ENCODE measurements around the gene OPN1MW2.
A peak's percentile ranks its signal among the peaks of the same experiment; 100 is the strongest.
"Not testable (repeated sequence)": the region's sequence is repeated elsewhere in the genome, so short reads cannot be mapped to it uniquely, and the experiment has no call there.

Gene OPN1MW2

DNA sequence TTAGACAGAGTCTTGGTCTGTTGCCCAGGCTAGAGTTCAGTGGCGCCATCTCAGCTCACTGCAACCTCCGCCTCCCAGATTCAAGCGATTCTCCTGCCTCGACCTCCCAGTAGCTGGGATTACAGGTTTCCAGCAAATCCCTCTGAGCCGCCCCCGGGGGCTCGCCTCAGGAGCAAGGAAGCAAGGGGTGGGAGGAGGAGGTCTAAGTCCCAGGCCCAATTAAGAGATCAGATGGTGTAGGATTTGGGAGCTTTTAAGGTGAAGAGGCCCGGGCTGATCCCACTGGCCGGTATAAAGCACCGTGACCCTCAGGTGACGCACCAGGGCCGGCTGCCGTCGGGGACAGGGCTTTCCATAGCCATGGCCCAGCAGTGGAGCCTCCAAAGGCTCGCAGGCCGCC lies at the start of gene OPN1MW2:
TSS of gene OPN1MW2 (plus strand) at position 301 of the 400 bp plus-strand sequence. CDS start at position 361, 60 bp downstream.
- not testable (repeated sequence) for DNase-seq

DNA sequence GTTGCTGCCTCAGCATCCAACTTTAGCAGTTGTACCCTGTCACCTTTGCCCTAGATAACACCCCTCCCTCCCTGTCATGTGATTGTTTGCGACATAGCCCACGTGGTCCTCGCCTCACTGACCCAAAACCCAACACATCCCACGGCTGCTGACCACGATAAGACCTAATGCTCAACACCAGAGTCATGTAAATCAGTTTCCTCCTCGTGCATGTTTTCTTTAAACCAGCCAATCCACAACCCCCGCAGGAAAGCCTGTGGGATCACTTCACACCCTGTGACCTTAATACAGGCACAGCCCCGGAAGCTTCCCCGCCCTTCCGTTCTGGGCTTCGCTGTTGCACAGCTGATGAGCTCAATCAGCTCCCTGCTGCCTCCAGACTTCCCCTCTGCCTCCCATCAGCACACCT lies 47.0 kb upstream of the OPN1MW2 start:
- not testable (repeated sequence) for DNase-seq

DNA sequence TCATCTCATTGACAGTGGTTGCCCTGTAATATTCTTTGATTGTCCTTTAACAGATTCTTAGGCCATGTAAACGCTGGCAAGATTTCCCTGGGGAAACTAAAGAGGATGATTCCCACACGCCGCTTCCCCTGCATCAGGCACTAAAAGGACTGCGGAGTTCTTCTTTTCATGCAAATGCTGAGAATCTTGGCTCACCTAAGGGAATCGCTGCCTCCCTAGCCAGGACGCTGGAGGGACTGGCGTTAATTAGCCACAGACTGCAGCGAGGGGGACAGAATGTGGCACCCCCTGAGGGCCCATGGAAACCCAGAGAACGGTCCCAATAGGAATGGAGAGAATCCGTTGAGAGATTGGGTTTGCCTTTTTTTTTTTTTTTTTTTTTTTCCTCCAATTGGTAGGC lies 45.2 kb upstream of the OPN1MW2 start:
- not testable (repeated sequence) for DNase-seq

DNA sequence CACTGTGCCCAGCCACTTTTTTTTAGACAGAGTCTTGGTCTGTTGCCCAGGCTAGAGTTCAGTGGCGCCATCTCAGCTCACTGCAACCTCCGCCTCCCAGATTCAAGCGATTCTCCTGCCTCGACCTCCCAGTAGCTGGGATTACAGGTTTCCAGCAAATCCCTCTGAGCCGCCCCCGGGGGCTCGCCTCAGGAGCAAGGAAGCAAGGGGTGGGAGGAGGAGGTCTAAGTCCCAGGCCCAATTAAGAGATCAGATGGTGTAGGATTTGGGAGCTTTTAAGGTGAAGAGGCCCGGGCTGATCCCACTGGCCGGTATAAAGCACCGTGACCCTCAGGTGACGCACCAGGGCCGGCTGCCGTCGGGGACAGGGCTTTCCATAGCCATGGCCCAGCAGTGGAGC lies 37.3 kb upstream of the OPN1MW2 start, which contains the start of gene OPN1MW:
TSS of gene OPN1MW (plus strand) at position 301 of the 400 bp plus-strand sequence. CDS start at position 383, 82 bp downstream.
- not testable (repeated sequence) for DNase-seq

DNA sequence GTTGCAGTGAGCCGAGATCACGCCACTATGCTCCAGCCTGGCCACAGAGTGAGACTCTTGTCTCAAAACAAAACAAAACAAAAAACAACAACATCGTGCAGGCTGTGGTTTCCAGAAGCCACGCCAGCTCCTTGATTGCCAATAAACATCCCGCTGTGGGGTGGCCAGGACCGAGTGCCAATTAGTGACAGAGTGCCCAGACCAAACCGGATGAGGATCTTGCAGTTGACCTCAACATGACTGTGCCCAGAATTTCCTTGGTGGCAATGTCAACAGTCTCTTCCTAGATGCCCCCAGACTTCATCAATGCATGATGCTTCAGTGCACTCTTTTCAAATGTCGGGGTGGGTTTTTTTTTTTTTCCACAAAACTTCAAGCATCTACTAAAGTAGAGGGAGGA lies 35.8 kb upstream of the OPN1MW2 start:
- not testable (repeated sequence) for DNase-seq

DNA sequence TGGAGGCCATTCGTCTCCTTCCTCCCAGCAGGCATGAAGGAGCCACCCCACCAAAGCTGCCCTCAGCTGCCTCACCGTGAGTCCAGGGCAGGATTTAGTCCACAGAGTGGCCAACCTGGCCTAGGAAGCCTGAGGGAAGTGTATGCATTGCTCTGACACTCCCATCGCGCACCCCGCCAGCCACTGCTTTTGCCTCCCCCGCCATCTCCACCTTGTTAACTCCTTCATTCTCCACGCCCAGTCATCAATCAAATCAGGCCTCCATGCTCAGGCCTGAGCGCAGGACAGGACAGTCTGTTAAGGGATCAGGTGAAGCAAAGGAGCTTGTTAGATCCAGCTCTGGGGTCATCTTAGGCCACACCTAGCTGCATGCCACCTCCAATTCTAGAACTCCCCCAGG lies 26.7 kb upstream of the OPN1MW2 start:
- DNase-seq = not testable (repeated sequence)

DNA sequence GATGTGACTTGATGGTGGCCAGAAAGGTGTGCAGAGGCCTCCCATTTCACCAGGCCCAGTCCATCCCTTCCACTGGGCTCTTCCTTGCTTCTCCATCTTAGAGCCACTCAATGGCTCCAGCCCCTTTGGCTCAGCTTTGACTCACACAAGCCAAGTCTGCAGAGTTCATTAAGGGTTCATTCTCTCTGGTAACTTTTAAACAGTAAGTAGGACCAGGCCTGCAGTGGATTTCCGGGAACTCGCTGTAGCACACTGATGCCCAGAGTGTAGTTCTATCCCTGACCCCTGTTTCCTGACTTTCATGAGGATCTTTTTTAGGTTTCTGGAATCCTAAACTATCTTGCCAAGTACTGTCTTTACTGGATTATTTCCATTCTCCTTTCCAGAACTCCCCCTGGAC lies 25.2 kb upstream of the OPN1MW2 start:
- DNase-seq = not testable (repeated sequence)

DNA sequence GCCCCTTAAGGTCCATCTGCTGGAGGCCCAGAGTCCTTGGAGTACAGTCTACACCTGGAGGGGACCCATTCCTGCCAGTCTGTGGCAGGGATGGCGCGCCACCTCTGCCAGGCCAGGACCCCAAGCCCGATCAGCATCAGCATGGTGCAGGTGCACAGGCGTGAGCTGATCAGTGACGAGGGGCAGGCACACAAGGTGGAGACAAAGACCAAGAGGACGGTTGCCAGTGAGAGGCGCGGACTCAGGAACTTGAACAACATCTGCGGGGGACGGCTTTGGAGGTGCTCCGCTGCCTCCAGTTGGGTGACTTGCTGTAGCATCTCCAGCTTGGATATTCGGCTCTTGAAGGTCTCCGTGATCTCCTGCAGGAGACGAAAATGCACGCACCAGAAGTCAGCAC lies 23.1 kb upstream of the OPN1MW2 start:
- not testable (repeated sequence) for DNase-seq

DNA sequence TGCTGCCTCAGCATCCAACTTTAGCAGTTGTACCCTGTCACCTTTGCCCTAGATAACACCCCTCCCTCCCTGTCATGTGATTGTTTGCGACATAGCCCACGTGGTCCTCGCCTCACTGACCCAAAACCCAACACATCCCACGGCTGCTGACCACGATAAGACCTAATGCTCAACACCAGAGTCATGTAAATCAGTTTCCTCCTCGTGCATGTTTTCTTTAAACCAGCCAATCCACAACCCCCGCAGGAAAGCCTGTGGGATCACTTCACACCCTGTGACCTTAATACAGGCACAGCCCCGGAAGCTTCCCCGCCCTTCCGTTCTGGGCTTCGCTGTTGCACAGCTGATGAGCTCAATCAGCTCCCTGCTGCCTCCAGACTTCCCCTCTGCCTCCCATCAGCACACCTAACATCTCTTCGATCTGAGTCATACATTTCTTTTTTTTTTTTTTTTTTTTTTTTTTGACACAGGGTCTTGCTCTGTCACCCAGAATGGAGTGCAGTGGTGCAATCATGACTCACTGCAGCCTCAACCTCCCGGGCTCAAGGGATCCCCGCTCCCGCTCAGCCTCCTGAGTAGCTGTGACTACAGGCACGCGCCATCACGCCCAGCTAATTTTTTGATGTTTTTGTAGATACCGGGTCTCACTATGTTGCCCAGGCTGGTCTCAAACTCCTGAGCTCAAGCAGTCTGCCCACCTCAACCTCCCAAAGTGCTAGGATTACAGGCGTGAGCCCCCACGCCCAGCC lies 9.7 kb upstream of the OPN1MW2 start:
- not testable (repeated sequence) for DNase-seq

DNA sequence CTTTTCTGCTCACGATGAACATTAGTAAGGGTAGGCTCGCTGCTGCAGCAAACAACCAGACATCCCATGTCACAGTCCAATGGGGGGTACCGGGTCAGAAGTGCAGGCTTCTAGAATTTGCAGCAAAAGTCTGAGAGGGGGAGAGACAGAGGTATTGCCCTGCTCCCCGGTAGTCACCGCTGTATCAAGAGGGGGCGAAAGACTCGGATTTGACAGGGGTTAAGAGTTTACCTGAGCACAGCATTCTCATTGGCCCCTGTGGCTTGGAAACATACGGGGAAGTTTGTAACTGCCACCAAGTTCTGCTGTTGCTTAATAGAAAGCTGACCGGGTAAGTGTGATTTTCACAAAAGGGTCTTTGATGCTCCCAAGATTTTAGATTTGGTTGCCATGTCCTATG lies 8.5 kb upstream of the OPN1MW2 start:
- not testable (repeated sequence) for DNase-seq

DNA sequence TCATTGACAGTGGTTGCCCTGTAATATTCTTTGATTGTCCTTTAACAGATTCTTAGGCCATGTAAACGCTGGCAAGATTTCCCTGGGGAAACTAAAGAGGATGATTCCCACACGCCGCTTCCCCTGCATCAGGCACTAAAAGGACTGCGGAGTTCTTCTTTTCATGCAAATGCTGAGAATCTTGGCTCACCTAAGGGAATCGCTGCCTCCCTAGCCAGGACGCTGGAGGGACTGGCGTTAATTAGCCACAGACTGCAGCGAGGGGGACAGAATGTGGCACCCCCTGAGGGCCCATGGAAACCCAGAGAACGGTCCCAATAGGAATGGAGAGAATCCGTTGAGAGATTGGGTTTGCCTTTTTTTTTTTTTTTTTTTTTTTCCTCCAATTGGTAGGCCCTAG lies 8.1 kb upstream of the OPN1MW2 start:
- not testable (repeated sequence) for DNase-seq

DNA sequence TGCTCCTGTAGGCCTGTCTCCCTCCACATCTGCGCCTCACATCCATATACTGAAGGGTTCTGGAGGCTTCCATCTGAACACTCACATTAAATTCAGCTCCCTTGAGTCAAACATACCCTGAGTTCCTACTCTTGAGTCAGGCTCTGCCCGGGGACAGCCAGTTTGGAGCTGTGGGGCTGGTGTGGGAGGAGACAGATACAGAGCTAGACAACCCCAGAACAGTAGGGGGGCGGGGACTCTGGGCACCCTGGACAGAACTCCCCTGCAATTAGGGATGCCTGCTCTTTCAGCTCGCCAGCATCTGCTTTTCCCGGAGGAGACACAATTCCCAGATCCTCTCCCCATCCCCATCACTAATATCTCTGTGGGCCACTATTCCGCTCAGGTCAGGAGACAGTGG lies 5.7 kb downstream of the OPN1MW2 start:
- not testable (repeated sequence) for DNase-seq

DNA sequence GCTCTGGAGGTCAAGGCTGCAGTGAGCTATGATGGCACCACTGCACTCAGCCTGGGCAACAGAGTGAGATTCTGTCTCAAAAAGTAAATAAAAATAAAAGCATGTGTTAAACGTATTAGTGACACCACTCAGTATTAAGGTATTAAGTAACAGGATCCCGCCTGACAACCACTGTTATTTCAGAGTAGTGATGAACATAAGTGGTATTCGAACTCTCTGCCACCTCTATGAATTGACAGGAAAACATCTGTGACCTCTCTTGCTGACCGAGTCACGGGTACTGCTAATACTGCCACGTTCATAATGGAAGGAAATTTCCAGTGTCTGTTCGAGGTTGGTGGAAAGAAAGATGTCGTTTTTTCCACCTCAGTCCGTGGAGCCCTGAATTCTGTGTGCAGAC lies 7.2 kb downstream of the OPN1MW2 start:
- DNase-seq = not testable (repeated sequence)

DNA sequence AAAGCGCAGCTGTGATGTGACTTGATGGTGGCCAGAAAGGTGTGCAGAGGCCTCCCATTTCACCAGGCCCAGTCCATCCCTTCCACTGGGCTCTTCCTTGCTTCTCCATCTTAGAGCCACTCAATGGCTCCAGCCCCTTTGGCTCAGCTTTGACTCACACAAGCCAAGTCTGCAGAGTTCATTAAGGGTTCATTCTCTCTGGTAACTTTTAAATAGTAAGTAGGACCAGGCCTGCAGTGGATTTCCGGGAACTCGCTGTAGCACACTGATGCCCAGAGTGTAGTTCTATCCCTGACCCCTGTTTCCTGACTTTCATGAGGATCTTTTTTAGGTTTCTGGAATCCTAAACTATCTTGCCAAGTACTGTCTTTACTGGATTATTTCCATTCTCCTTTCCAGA lies 11.9 kb downstream of the OPN1MW2 start:
- not testable (repeated sequence) for DNase-seq

DNA sequence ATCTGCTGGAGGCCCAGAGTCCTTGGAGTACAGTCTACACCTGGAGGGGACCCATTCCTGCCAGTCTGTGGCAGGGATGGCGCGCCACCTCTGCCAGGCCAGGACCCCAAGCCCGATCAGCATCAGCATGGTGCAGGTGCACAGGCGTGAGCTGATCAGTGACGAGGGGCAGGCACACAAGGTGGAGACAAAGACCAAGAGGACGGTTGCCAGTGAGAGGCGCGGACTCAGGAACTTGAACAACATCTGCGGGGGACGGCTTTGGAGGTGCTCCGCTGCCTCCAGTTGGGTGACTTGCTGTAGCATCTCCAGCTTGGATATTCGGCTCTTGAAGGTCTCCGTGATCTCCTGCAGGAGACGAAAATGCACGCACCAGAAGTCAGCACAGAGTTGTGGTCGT lies 14.1 kb downstream of the OPN1MW2 start:
- DNase-seq = not testable (repeated sequence)

DNA sequence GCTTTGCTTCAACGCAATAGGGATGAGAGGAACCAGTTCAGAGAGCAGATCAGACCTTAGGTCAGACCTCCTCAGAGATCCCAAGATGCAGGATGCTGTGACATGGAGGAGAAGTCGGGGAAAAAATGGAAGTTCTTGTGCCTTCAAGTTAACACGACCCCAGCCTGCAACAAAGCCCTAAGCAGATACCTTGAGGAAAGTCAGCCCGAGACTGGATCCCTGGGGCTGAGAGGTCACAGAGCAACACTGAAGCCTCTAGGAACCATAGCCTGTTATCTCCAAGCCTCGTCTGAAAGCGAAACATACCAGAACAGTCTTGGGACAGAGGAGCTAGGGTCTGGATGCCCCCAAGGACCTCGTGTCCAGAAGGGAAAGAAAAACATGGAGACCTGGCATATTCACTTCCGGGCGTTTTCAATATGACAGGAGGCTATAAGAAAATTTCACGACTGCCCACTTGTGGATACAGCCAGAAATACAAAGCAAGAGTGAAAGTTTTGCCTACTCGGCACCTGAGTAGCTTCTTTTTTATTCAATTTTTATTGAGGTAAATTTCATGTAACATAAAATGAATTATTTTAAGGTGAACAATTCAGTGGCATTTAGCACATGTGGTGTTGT lies 19.5 kb downstream of the OPN1MW2 start:
- not testable (repeated sequence) for DNase-seq

DNA sequence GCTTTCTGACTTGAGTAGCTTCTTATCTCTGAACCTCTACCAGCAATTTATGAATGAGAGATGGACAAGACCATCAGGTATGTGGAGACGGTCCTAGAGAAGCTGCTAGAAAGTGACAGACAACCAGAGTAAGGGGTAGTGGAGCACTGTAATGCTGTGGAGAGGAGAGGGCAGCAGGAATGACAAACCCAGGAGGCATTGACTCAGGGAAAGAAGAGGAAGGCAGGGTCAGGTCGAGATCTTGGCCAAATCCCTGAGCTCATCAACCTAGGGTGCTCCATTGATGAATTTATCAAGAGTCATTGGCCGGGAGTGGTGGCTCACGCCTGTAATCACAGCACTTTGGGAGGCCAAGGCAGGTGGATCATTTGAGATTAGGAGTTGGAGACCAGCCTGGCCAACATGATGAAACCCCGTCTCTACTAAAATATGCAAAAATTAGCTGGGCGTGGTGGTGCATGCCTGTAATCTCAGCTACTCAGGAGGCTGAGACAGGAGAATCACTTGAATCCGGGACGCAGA lies 20.5 kb downstream of the OPN1MW2 start:
- peak; percentile 4 for DNase-seq

DNA sequence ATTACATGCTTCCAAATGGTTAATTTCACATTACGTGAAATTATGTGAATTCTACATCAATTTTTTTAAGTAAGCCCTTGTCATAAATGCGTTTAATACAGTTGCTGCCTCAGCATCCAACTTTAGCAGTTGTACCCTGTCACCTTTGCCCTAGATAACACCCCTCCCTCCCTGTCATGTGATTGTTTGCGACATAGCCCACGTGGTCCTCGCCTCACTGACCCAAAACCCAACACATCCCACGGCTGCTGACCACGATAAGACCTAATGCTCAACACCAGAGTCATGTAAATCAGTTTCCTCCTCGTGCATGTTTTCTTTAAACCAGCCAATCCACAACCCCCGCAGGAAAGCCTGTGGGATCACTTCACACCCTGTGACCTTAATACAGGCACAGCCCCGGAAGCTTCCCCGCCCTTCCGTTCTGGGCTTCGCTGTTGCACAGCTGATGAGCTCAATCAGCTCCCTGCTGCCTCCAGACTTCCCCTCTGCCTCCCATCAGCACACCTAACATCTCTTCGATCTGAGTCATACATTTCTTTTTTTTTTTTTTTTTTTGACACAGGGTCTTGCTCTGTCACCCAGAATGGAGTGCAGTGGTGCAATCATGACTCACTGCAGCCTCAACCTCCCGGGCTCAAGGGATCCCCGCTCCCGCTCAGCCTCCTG lies 28.0 kb downstream of the OPN1MW2 start:
- DNase-seq = not testable (repeated sequence)

DNA sequence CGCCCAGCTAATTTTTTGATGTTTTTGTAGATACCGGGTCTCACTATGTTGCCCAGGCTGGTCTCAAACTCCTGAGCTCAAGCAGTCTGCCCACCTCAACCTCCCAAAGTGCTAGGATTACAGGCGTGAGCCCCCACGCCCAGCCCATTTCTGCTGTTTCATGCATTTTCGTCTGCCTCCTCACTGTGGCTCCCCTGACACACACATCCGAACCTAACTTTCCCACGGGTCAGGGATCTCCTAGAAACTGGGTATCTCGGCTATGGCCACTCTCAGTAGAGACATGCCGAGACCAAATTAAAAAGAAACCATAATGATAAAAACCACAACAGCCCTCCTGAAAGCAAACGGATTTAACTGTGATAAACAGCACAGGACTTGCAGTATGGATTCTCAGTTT lies 28.5 kb downstream of the OPN1MW2 start:
- DNase-seq = not testable (repeated sequence)

DNA sequence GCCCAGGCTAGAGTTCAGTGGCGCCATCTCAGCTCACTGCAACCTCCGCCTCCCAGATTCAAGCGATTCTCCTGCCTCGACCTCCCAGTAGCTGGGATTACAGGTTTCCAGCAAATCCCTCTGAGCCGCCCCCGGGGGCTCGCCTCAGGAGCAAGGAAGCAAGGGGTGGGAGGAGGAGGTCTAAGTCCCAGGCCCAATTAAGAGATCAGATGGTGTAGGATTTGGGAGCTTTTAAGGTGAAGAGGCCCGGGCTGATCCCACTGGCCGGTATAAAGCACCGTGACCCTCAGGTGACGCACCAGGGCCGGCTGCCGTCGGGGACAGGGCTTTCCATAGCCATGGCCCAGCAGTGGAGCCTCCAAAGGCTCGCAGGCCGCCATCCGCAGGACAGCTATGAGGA lies 37.7 kb downstream of the OPN1MW2 start, which contains the start of gene OPN1MW3:
TSS of gene OPN1MW3 (plus strand) at position 301 of the 400 bp plus-strand sequence. CDS start at position 339, 38 bp downstream.
- DNase-seq = not testable (repeated sequence)

DNA sequence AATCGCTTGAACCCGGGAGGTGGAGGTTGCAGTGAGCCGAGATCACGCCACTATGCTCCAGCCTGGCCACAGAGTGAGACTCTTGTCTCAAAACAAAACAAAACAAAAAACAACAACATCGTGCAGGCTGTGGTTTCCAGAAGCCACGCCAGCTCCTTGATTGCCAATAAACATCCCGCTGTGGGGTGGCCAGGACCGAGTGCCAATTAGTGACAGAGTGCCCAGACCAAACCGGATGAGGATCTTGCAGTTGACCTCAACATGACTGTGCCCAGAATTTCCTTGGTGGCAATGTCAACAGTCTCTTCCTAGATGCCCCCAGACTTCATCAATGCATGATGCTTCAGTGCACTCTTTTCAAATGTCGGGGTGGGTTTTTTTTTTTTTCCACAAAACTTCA lies 39.2 kb downstream of the OPN1MW2 start:
- not testable (repeated sequence) for DNase-seq

DNA sequence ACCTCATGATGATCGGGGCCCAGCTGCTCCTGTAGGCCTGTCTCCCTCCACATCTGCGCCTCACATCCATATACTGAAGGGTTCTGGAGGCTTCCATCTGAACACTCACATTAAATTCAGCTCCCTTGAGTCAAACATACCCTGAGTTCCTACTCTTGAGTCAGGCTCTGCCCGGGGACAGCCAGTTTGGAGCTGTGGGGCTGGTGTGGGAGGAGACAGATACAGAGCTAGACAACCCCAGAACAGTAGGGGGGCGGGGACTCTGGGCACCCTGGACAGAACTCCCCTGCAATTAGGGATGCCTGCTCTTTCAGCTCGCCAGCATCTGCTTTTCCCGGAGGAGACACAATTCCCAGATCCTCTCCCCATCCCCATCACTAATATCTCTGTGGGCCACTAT lies 43.5 kb downstream of the OPN1MW2 start:
- not testable (repeated sequence) for DNase-seq

DNA sequence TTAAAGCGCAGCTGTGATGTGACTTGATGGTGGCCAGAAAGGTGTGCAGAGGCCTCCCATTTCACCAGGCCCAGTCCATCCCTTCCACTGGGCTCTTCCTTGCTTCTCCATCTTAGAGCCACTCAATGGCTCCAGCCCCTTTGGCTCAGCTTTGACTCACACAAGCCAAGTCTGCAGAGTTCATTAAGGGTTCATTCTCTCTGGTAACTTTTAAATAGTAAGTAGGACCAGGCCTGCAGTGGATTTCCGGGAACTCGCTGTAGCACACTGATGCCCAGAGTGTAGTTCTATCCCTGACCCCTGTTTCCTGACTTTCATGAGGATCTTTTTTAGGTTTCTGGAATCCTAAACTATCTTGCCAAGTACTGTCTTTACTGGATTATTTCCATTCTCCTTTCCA lies 49.7 kb downstream of the OPN1MW2 start:
- DNase-seq = not testable (repeated sequence)
